Measurements from ENCODE around the gene MAGEC1. TPM values are rescaled to one million over a fixed set of nuclear protein-coding genes. Genes with fewer than 3 reads are reported as not detected.

MAGEC1 gene
- total RNA-seq, 1 experiment from 2014 or later: not detected

GRCh38 chrX:141924293-141924692 lies 20.6 kb downstream of the MAGEC1 start:
- no peaks in the 10 kb centered on the region for H3K36me3 ChIP-seq (ENCODE audit: control insufficient read depth, insufficient read depth, low read length)
- Mint-ChIP-seq H3K27me3 (ENCODE audit: insufficient read depth, unreplicated experiment) (no peaks in the 10 kb centered on the region), H3K36me3 (ENCODE audit: insufficient read depth, unreplicated experiment) (no peaks in the 10 kb centered on the region), H3K4me3 (ENCODE audit: unreplicated experiment) (no peak overlapping the region), H3K9me3 (ENCODE audit: unreplicated experiment) (peaks cover 9% of the 10 kb centered on the region), H3K27ac (ENCODE audit: unreplicated experiment) (no peak overlapping the region), H3K4me1 (ENCODE audit: low read depth, unreplicated experiment) (no peaks in the 10 kb centered on the region)
- H3K9me3 ChIP-seq: no peaks in the 10 kb centered on the region
- DNase-seq: no peak
- intact Hi-C loops (cut with micrococcal nuclease; ENCODE audit: unreplicated experiment): no loop called here
- no peak for TF ChIP-seq CTCF (IDR thresholded peaks at IDR 0.05; ENCODE audit: insufficient read depth in 1 of 2, low read depth in 1 of 2, low read length in 1 of 2, severe bottlenecking in 1 of 2, unreplicated experiment in 1 of 2)
- no peaks in the 10 kb centered on the region for H3K27me3 ChIP-seq (replicated peaks; ENCODE audit: control insufficient read depth, insufficient read depth, low read length)
- POLR2A ChIA-PET: no interaction called here
- H3K4me3 ChIP-seq (ENCODE audit: low read depth, low read length): no peak overlapping the region
- no TSS peak for BruUV-seq (replicated peaks)
- no peaks in the 10 kb centered on the region for H3K4me1 ChIP-seq
- CTCF ChIA-PET: no interaction called here

- POLR2A ChIA-PET: no interaction called here
- no peak overlapping the region for H3K27ac Mint-ChIP-seq (ENCODE audit: unreplicated experiment)
- CTCF ChIA-PET: no interaction called here
- TF ChIP-seq CTCF (IDR thresholded peaks at IDR 0.05; ENCODE audit: insufficient read depth in 1 of 2, low read depth in 1 of 2, low read length in 1 of 2, severe bottlenecking in 1 of 2, unreplicated experiment in 1 of 2): no peak
- H3K36me3 Mint-ChIP-seq (ENCODE audit: insufficient read depth, unreplicated experiment): no peaks in the 10 kb centered on the region
- Histone ChIP-seq H3K4me3 (ENCODE audit: low read depth, low read length) (no peak overlapping the region), H3K36me3 (ENCODE audit: control insufficient read depth, insufficient read depth, low read length) (no peaks in the 10 kb centered on the region), H3K27me3 (replicated peaks; ENCODE audit: control insufficient read depth, insufficient read depth, low read length) (no peaks in the 10 kb centered on the region), H3K4me1 (no peaks in the 10 kb centered on the region), H3K9me3 (no peaks in the 10 kb centered on the region)
- H3K4me1 Mint-ChIP-seq (ENCODE audit: low read depth, unreplicated experiment): no peaks in the 10 kb centered on the region
- peaks cover 4% of the 10 kb centered on the region for H3K9me3 Mint-ChIP-seq (ENCODE audit: unreplicated experiment)
- no peak for DNase-seq
- H3K4me3 Mint-ChIP-seq (ENCODE audit: unreplicated experiment): no peak overlapping the region
- intact Hi-C loops (cut with micrococcal nuclease; ENCODE audit: unreplicated experiment): no loop called here
- BruUV-seq (replicated peaks): no TSS peak
- no peaks in the 10 kb centered on the region for H3K27me3 Mint-ChIP-seq (ENCODE audit: insufficient read depth, unreplicated experiment)
These were observed 24.7 kb downstream of the MAGEC1 start for GRCh38 chrX:141928432-141928831.

GRCh38 chrX:141934059-141934641 lies 30.5 kb downstream of the MAGEC1 start:
- intact Hi-C loops (cut with micrococcal nuclease; ENCODE audit: unreplicated experiment): no loop called here
- no peak overlapping the region for H3K4me3 Mint-ChIP-seq (ENCODE audit: unreplicated experiment)
- H3K27ac Mint-ChIP-seq (ENCODE audit: unreplicated experiment): no peak overlapping the region
- TF ChIP-seq CTCF (IDR thresholded peaks at IDR 0.05; ENCODE audit: insufficient read depth in 1 of 2, low read depth in 1 of 2, low read length in 1 of 2, severe bottlenecking in 1 of 2, unreplicated experiment in 1 of 2): no peak
- no peaks in the 10 kb centered on the region for H3K9me3 ChIP-seq
- CTCF ChIA-PET: no interaction called here
- no peaks in the 10 kb centered on the region for H3K4me1 Mint-ChIP-seq (ENCODE audit: low read depth, unreplicated experiment)
- no peak for DNase-seq
- no peaks in the 10 kb centered on the region for H3K36me3 ChIP-seq (ENCODE audit: control insufficient read depth, insufficient read depth, low read length)
- H3K27me3 ChIP-seq (replicated peaks; ENCODE audit: control insufficient read depth, insufficient read depth, low read length): no peaks in the 10 kb centered on the region
- BruUV-seq (replicated peaks): no TSS peak
- no peaks in the 10 kb centered on the region for H3K27me3 Mint-ChIP-seq (ENCODE audit: insufficient read depth, unreplicated experiment)
- no peaks in the 10 kb centered on the region for H3K36me3 Mint-ChIP-seq (ENCODE audit: insufficient read depth, unreplicated experiment)
- H3K9me3 Mint-ChIP-seq (ENCODE audit: unreplicated experiment): no peaks in the 10 kb centered on the region
- no peak overlapping the region for H3K4me3 ChIP-seq (ENCODE audit: low read depth, low read length)
- POLR2A ChIA-PET: no interaction called here
- no peaks in the 10 kb centered on the region for H3K4me1 ChIP-seq

All from Caco-2 (cell line).